ENCODE results near the gene CFAP46. TPM values are rescaled to one million over a fixed set of nuclear protein-coding genes. Genes with fewer than 3 reads are reported as not detected.

CFAP46 gene
- polyA plus RNA-seq, 1 donor from 2014 or later = 2.6 TPM

Other genes with a start within 250 kb of the CFAP46 start
- gene NKX6-2, start 156.4 kb downstream of the CFAP46 start, polyA plus RNA-seq = 0.30 TPM in 1 of 2 replicates, not detected in the other
- gene ADGRA1, start 145.4 kb upstream of the CFAP46 start, polyA plus RNA-seq = 2.2 and 4.5 TPM in 2 replicates
- gene KNDC1, start 217.6 kb upstream of the CFAP46 start, polyA plus RNA-seq = 4.3 and 11.8 TPM in 2 replicates

Measured in neural cell (in vitro differentiated cells).